Measurements from ENCODE around the gene KIRREL2.
A peak's percentile ranks its signal among the peaks of the same experiment; 100 is the strongest.
"Not testable (repeated sequence)": the region's sequence is repeated elsewhere in the genome, so short reads cannot be mapped to it uniquely, and the experiment has no call there.

Gene KIRREL2

DNA sequence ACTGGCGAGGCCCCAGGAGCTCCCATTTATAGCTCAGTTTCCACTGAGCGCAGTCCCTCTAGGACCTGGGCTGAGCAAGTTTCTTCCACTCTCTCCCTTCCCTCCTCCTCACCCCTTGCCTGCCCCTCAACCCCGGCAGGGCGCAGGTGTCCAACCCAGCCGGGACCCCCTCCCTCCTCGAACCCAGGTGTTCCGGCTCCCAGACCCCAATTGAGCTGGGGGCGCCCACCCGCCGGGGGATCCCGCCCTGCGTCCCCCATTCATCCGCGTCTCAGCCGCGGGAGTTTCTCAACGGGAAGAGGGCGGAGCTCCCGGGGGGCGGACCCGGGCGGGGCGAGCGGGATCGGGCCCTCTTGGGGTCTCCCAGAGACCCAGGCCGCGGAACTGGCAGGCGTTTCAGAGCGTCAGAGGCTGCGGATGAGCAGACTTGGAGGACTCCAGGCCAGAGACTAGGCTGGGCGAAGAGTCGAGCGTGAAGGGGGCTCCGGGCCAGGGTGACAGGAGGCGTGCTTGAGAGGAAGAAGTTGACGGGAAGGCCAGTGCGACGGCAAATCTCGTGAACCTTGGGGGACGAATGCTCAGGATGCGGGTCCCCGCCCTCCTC, at the start of gene KIRREL2:
TSS of gene KIRREL2 (plus strand) at position 366 of the 604 bp plus-strand sequence. CDS start at position 575, 209 bp downstream.
- DNase-seq = no peak

DNA sequence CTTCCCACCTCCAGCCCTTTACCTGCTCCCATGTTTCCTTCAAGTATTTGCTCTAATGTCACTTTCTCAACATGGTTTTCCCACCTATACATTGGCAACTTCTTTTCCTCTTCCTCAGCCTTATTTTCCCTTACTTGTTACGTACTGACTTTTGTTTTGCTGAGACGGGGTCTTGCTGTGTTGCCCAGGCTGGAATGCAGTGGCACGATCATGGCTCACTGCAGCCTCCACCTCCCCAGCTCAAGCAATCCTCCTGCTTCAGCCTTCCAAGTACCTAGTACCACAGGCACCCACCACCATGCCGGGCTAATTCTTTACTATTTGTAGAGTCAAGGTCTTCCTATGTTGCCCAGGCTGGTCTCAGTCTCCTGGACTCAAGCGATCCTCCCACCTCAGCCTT, 49.1 kb upstream of the KIRREL2 start:
- DNase-seq = no peak

DNA sequence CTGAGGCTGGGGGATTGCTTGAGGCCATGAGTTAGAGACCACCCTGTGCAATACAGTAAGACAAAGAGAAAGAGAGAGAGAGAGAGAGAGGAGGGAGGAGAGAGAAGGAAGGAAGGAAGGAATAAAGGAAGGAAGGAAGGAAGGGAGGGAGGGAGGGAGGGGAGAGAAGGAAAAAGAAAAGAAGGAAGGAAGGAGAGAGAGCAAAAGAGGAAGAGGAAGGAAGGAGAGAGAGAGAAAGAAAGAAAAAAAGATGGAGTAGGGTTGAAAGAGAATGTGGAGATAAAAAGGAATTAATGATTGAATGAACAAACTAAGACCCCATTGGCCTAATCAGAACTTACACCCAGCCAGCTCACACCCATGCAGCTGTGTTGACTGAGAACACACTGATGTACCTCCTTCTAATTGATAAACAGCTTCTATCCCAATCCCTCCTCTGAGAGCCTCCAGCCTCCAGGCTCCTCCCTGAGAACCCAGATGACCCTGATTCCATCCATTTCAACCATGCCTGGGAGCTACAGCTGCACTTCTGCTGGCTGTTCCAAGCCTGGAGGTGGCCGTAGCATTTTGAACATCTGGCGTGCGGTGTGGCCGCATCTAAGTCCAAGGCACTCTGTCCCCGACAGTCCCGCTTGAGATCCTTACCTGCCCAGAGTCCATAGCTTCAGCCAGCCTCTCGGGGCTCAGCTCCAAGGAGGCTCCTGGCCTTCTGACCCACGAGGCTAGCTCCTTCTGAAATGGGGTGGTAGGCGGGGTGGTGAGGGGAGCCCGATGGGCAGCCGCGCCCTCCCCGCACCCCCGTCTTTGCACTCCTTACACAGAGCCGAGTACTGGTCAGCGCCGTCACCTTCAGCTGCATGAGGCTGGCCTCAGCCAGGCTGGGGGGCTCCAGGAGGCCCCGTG, 45.1 kb upstream of the KIRREL2 start:
- DNase-seq = no peak

DNA sequence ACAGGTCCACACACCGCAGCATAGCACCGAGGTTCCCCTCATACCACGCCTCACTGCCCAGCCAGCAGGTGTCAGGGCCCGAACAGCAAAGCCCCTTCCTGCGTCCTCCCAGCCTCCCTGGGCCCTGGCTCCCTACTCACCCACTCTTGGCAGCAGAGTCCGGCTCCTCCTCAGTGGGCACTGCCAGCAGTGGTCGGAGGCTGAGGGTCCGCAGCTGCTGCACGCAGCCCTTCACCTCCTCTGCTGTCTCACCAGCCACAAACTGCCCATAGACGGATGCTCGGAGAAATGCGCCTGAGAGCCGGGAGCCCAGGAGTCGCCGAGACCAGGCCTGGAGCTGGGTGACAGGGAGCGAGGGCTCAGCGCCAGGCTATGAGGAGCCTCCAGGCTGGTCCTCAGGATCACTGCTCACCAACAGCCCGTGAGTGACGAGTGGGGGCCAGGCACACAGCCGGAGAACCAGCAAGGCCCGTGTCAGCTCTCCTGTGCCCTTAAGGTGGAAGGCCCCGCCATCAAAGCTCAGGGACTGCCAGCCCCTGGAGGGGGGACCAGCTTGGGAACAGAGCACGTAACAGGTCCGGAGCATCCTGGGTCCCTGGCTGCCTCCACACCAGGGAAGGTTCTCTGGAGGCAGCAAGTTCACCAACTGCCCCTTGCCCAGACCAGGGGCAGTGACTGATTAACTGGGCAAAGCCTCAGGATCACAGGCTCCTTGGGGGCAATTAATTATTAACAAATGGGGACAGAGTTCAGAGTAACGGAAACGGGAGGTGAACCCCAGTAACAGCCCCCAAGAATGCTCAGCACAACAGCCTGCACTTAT, 44.3 kb upstream of the KIRREL2 start, which contains the start of gene PRODH2:
TSS of gene PRODH2 (minus strand) at position 626 of the 823 bp plus-strand sequence. CDS start at position 586, 40 bp downstream.
- no peak for DNase-seq

DNA sequence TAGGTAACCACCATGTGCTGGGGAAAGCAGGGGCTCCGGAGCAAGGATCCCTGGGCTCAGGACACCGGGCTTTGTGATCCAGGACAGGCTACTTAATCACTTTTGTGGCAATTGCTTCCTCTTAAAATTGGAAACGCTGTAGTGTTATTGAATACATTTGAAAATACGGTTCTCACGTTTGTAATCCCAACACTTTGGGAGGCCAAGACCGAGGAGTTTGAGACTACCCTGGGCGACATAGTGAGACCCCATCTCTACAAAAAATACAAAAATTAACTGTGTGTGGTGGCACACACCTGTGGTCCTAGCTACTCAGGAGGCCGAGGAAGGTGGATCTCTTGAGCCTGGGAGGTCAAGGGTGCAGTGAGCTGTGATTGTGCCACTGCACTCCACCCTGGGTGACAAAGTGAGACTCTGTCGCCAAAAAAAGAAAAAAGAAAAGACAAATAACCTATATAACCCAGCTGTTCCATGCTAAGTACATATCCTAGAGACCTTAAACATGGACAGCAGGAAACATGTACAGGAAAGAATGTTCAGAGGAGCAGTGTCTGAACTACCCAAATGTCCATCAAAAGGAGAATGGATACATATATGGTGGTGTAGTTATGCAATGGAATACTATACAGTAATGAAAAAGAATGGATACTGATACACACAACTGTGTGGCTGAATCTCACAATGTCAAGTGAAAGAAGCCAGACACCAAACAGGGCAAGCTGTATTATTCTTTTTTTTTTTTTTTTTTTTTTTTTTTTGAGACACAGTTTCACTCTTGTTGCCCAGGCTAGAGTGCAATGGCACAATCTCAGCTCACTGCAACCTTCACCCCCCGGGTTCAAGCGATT, 43.4 kb upstream of the KIRREL2 start:
- no peak for DNase-seq

DNA sequence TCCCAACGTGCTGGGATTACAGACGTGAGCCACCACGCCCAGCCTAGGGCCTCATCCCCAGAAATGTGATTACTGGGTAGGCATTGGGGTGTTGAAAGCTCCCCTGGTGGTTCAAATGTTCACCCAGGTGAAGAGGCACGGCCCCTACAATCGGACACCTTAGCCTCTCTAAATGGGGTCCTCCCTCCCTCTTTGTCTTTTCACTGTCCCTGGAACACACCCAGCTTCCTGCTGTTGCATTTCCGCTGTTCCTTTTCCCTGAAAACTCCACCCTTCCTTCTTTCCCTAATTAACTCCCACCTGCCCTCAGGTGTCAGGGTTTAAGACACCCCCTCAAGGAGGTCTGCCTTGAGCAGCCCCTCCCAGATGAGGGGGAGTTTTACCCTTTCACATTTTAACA, 40.4 kb upstream of the KIRREL2 start:
- DNase-seq = no peak

DNA sequence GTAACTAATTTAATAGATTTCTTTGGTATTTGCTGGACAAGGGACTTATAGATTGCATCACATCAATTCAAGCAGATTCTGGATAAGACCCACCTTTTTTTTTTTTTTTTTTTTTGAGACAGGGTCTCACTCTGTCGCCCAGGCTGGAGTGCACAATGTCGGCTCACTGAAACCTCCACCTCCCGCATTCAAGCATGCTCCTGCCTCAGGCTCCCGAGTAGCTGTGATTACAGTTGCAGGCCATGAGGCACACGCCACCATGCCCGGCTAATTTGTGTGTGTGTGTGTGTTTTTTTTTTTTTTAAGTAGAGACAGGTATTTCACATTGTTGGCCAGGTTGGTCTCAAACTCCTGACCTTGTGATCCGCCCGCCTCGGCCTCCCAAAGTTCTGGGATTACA, 39.9 kb upstream of the KIRREL2 start:
- no peak for DNase-seq

DNA sequence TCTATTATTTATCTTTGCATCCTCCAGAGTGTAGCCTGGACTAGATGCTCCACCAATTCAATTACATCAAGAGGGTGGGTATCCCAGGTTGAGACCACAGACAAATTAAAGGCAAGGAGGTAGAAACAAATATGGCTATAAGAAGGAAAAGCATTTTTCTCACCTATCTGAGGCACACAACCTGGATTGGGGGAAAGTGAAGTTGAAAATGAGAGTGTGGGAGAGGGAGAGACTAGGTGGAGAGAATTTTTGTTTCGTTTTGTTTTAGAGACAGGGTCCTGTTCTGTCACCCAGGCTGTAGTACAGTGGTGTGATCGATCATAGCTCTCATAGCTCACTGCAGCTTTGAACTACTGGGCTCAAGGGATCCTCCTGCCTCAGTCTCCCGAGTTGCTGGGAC, 38.3 kb upstream of the KIRREL2 start:
- no peak for DNase-seq

DNA sequence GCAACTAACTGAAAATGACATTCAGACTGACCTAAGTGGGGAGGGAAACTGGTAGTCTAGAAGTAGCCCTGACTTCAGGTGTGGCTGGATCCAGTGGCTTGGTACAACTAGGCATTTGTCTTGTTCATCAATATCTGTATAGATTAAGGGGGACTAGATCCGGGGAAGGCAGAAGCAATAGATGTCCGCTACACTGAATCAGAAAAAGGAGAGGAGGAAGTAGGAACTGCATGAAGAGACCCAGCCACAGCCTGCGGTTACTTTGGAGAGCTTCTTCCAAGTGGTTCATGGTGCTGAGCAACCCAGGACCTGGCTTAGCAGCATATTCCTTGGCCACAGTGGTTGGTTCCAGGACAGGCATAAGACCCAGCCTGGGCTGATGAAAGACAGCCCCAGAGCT, 34.1 kb upstream of the KIRREL2 start:
- DNase-seq = peak; percentile 32

DNA sequence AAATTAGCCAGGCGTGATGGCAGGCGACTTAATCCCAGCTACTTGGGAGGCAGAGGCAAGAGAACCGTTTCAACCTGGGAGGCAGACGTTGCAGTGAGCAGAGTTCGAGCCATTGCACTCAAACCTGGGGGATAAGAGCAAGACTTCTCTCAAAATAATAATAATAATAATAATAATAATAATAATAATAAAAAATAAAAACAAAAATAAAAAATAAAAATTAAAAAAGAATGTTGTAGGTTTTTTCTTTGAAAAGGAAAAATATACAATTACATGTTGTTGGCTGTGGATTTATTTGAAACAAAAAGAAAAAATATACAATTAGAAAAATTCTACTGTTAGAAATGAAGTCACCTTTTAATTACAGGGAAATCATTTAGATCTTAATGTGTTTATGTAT, 32.6 kb upstream of the KIRREL2 start:
- DNase-seq = no peak

DNA sequence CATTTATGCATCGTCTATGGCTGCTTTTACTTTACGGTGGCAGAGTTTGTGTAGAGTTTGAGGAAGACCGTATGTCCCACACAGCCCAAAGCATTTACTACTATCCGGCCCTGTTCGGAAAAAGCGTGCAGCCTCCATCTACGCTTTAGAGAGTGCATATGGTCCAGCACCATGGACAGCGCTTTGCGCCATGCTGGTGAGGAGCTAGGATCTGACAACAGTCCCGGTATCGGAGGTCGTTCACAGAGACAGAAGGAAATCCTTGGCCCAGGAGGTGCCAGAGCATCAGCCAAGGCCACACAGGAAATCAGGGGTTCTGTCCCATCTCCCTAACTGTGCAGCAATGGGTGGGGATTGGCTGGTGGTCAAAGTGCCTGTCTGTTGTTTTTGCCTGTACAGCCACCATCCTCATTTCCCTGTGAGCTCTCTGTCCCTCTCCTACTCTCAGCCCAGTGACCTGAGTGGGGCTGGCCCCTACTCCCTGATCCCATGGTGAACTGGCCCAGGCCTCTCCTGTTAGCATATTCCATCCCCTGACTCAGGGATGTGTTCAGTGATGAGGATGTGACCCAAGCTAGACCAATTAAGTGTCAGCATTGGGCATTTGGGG, 27.9 kb upstream of the KIRREL2 start:
- DNase-seq = no peak

DNA sequence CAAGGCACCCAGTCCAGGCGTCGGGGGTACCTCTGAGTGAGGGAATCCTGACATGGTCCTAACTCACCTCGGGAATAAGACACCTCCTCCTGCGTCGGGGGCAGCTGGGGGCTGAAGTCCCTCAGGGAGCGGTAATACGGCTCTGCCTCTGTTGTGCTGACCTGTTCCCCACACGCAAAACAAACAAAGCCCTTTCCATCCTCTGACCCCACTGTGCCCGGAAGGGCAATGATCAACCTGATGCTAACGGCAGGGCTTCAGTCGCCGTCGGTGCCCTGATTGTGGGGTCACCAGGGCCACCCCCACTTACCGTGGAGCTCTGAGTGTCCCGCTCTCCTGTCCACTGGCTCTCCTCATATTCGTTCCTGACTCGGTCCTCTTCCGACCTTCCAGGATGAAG, 25.7 kb upstream of the KIRREL2 start:
- DNase-seq = no peak

DNA sequence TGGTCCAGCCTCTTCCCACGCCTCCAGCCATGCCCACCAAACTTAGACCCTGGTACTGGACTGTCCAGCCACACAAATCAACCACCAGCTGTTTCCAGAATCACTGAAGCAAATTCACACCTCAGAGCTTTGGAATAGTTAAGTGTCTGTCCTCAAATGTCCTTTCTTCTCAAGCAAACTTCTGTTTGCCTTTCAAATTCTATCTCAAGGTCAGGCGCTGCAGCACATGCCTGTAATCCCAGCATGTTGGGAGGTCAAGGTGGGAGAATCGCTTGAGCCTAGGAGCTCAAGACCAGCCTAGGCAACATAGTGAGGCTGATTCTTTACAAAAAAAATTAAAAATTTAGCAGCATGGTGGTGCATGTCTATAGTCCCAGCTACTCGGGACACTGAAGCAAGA, 24.7 kb upstream of the KIRREL2 start:
- DNase-seq = no peak

DNA sequence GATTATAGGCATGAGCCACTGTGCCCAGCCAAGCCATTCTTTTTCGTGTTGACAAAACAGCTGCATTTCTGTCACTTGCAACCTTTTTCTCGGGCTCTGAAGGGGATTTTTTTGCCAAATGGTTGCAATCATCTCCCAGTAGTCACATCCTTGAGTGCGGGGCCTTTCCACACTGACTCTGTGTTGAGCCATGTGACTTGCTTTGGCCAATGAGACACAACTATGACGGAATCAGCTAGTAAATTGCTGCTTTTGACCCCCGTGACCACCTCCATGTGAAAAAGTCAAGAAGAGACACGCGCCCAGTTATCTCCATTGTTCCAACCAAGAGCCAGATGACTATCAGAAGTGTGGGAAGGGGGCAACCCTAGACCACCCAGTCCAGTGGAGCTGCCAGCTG, 22.7 kb upstream of the KIRREL2 start:
- DNase-seq = no peak

DNA sequence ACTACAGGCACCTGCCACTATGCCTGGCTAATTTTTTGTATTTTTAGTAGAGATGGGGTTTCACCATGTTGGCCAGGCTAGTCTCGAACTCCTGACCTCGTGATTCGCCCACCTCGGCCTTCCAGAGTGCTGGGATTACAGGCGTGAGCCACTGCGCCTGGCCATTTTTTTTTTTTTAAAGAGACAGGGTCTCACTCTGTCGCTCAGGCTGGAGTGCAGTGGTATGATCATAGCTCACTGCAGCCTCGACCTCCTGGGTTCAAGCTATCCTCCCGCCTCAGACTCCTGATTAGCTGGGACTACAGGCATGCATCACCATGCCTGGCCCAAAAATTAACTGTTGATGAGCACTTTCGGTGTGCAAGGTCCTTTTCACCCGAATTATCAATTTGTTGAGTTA, 20.6 kb upstream of the KIRREL2 start:
- DNase-seq = not testable (repeated sequence)

DNA sequence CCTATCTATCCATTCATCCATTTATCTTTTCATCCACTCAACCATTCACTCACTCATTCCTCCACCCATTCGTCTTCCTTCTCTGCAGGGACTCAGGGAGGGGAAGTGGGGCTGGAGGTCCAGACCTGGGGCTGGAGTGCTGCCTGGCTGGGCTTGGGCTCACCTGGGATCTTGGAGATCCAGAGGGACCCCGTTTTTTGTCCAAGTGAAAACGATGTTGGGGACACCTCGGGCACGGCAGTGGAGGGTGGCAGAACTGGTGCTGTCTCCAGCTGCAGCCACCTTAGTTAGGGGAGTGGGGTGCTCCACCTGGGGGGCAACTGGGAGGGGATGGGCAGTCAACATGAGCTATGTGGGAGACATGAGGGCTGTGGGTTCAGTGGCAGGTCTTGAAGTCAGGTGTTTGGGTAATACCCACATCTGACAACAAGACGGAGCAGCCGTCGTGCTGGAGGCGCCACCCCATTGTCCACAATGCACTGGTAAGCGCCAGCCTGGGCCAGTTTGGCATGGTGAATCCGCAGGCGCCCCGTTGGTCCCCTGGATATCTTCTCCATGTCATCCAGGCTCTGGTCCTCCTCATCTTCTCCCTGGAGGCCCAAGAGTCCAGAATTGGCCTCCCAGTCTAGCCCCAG, 14.6 kb upstream of the KIRREL2 start:
- DNase-seq = no peak

DNA sequence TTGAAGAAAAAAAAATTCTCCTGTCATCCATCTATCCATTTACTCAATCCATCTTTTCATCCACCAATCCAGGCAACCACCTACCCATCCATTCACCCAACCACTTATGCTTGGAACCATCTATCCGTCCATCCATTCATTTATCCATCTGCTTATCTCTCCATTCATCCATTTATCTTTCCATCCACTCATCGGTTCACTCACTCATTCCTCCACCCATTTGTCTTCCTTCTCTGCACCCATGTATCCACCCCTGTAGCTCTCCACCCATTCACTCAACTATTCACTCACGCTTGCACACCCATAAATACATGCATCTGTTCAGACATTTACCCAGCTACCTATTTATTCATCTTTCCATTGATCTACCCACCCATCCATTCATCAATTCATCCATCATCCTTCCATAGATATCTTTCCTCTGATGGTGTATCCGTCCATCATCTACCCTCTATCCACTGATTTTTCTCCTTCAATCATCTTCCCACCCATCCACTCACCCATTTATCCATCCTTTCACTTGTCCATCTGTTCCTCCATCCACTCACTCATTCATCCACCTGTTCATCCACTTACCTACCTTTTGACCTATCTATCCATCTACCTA, 13.9 kb upstream of the KIRREL2 start:
- DNase-seq = no peak

DNA sequence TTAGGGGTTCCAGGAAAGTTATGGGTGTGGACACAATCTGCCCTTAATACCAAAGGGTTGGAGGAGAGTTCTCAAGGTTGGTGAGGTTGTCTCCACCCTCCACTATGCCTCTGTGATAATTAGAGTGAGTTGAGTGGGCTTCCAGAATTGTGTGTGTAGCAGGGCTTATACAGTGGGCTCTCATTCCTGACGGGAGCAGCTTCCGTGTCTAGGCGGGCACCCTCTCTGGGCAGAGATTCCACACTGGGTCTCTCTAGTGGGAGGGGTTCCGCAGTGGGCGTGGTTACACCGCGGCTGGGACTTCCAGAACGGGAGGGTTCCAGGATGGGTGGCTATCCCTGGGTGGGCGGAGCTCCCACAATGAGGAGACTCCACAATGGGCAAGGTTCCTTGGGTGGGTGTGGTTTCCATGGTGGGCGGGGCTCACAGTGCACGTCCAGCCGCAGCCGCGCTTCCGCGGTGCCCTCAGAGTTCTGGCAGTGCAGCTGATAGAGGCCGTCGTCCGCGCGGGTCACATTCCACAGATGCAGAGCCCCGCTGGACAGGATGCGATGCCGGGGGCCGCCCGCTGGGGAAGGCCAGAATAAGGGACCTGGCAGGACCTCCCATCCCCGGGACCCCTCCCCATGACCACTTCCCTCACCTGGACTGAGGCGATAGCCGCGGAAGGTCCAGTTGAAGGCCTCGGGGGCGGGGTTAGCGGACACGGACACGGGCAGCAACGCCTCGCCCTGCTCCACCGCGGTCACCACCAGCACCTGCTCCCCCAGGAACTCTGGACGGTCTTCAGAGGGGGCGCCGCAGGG, 12.8 kb upstream of the KIRREL2 start:
- DNase-seq = no peak

DNA sequence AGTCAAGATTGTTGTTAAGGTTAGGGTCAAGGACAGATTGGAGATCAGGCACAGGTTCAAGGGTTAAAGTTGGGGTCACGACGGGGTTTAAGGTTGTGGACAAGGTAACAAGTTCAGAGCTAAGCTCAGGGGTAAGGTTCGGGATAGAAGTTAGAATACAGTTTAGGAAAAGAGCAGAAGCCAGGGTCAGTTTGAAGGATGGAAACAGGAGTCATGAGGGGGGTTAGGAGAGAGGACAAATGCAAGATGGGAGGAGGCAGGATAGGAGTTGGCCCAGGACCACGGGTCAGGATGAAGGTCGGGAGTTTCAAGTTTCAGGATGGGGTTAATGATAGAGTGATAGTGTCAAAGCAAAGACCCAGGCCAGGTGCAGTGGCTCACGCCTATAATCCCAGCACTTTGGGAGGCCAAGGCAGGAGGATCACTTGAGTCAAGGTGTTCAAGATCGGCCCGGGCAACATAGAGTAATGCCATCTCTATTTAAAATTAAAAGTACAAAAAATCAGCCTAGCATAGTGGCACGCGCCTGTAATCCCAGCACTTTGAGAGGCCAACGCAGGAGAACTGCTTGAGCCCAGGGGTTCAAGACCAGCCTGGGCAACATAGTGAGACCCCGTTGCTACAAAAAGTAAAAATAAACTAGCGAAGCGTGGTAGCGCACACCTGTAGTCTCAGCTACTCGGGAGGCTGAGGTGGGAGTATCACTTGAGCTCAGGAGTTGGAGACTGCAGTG, 12.1 kb upstream of the KIRREL2 start:
- DNase-seq = no peak

Data from SIG-M5 (cell line).